HG03565 (cell line): ENCODE measurements around the gene TBKBP1.

Experiments
- ATAC-seq: cut with Tn5 transposase; IDR thresholded peaks from one replicate; pipeline ENCODE4 v1.9.1; 2021; ENCODE audit warnings: mild to moderate bottlenecking, moderate library complexity; ENCODE audit not compliant: unreplicated experiment

The TBKBP1 gene

GRCh38 chr17:47712330-47713023, 18.5 kb downstream of the TBKBP1 start:
- ATAC-seq, result no peak

- ATAC-seq, result no peak
Observed at GRCh38 chr17:47713980-47714700, 20.2 kb downstream of the TBKBP1 start.

- no peak for ATAC-seq
Observed at GRCh38 chr17:47714773-47715396, 20.9 kb downstream of the TBKBP1 start.

- no peak for ATAC-seq
Observed at GRCh38 chr17:47715669-47716325, 21.8 kb downstream of the TBKBP1 start.

- ATAC-seq, result no peak
Observed at GRCh38 chr17:47716375-47716774, 22.4 kb downstream of the TBKBP1 start.

GRCh38 chr17:47717261-47717697, 23.3 kb downstream of the TBKBP1 start:
- no peak for ATAC-seq

GRCh38 chr17:47717979-47718621, 24.1 kb downstream of the TBKBP1 start:
- ATAC-seq, result no peak

- ATAC-seq, result no peak
Observed at GRCh38 chr17:47718634-47719405, 24.9 kb downstream of the TBKBP1 start.

- no peak for ATAC-seq
Observed at GRCh38 chr17:47719411-47720152, 25.6 kb downstream of the TBKBP1 start.

GRCh38 chr17:47720196-47720595, 26.2 kb downstream of the TBKBP1 start:
- ATAC-seq, result no peak

GRCh38 chr17:47720754-47721533, 27.0 kb downstream of the TBKBP1 start:
- no peak for ATAC-seq

- ATAC-seq, result no peak
Observed at GRCh38 chr17:47721725-47722124, 27.8 kb downstream of the TBKBP1 start.

GRCh38 chr17:47724705-47725104, 30.7 kb downstream of the TBKBP1 start:
- no peak for ATAC-seq

- ATAC-seq, result no peak
Observed at GRCh38 chr17:47725446-47726111, 31.6 kb downstream of the TBKBP1 start.

- ATAC-seq, result no peak
Observed at GRCh38 chr17:47726796-47727703, 33.1 kb downstream of the TBKBP1 start.

GRCh38 chr17:47727704-47728036, 33.7 kb downstream of the TBKBP1 start:
- ATAC-seq, result no peak

- ATAC-seq, result no peak
Observed at GRCh38 chr17:47728214-47728877, 34.4 kb downstream of the TBKBP1 start.
